Fibroblast of lung (primary cell): Measurements from ENCODE around the gene COLEC11. TPM values are rescaled to one million over a fixed set of nuclear protein-coding genes. Genes with fewer than 3 reads are reported as not detected.

Experiments used
- DNase-seq, 2 donors: peaks; one replicate each; pipeline versions ENCODE4 v3.0.0 to v3.0.0-alpha.2; 2010; ENCODE audit warnings: low read depth in 2 of 2
- H2AFZ ChIP-seq: 2 replicates; pipeline ENCODE4 v1.5.1; 2012; ENCODE audit warnings: low read length, control low read depth, inconsistent platforms
- H3K27ac ChIP-seq: 2 replicates; pipeline ENCODE4 v1.5.1; 2011; ENCODE audit warnings: low read length, control low read depth; ENCODE audit not compliant: insufficient read depth
- H3K27me3 ChIP-seq: 2 replicates; pipeline ENCODE4 v1.5.1; 2011; ENCODE audit warnings: mild to moderate bottlenecking, low read length; ENCODE audit not compliant: control insufficient read depth, insufficient read depth
- H3K36me3 ChIP-seq: 2 replicates; pipeline ENCODE4 v1.5.1; 2011; ENCODE audit warnings: low read length; ENCODE audit not compliant: control insufficient read depth, insufficient read depth
- H3K4me1 ChIP-seq: 2 replicates; pipeline ENCODE4 v1.5.1; 2011; ENCODE audit warnings: low read length; ENCODE audit not compliant: control insufficient read depth, insufficient read depth; ENCODE audit errors: extremely low read depth
- H3K4me2 ChIP-seq: 2 replicates; pipeline ENCODE4 v1.5.1; 2011; ENCODE audit warnings: low read length, control low read depth; ENCODE audit not compliant: insufficient read depth; ENCODE audit errors: extremely low read depth
- H3K4me3 ChIP-seq, 4 experiments: fragments of 200-600 bp in 1 of 4; sonication (generic) in 1 of 4; replicated peaks in 1 of 4; 2 replicates each; pipeline ENCODE4 v1.5.1; 2011 to 2016; ENCODE audit warnings: low read length in 4 of 4, low read depth in 3 of 4, mild to moderate bottlenecking in 3 of 4, control low read depth in 2 of 4, inconsistent platforms in 1 of 4, mixed read lengths in 1 of 4; ENCODE audit not compliant: insufficient read depth in 1 of 4; ENCODE audit errors: control extremely low read depth in 1 of 4
- H3K79me2 ChIP-seq: 2 replicates; pipeline ENCODE4 v1.5.1; 2012; ENCODE audit warnings: mild to moderate bottlenecking, low read length, inconsistent platforms; ENCODE audit not compliant: control insufficient read depth, insufficient read depth
- H3K9ac ChIP-seq: 2 replicates; pipeline ENCODE4 v1.5.1; 2011; ENCODE audit warnings: mild to moderate bottlenecking, low read length, control low read depth; ENCODE audit not compliant: insufficient read depth
- H3K9me3 ChIP-seq: 2 replicates; pipeline ENCODE4 v1.5.1; 2012; ENCODE audit warnings: low read depth, low read length; ENCODE audit not compliant: control insufficient read depth, insufficient read depth
- H4K20me1 ChIP-seq: 2 replicates; pipeline ENCODE4 v1.5.1; 2011; ENCODE audit warnings: low read length; ENCODE audit not compliant: control insufficient read depth, insufficient read depth; ENCODE audit errors: extremely low read depth
- CTCF ChIP-seq, 2 donors: IDR thresholded peaks in 1 of 2; conservative IDR thresholded peaks in 1 of 2; 1 replicate in 1 of 2; 2 replicates in 1 of 2; pipeline ENCODE4 v1.5.1; 2011 to 2012; ENCODE audit warnings: low read length in 2 of 2, control low read depth in 1 of 2, inconsistent platforms in 1 of 2, low read depth in 1 of 2, mild to moderate bottlenecking in 1 of 2
- EZH2 ChIP-seq: IDR thresholded peaks from 2 replicates; pipeline ENCODE4 v1.5.1; 2012; ENCODE audit warnings: low read length, control low read depth, mild to moderate bottlenecking; ENCODE audit errors: missing control alignments
- polyA plus RNA-seq, 2 donors: library from polyadenylated mRNA; depleted of rRNA in 1 of 2; stranded (reverse) in 1 of 2; unstranded in 1 of 2; fragments of >200 nt; gene quantifications; 2 replicates each; pipeline ENCODE4 v1.2.1, GENCODE V29; 2011 to 2012; ENCODE audit warnings: missing spikeins in 1 of 2
- total RNA-seq: library from RNA; depleted of rRNA; stranded (reverse); fragments of >200 nt; gene quantifications from 2 replicates; pipeline ENCODE4 v1.2.1, GENCODE V29; 2014

The COLEC11 gene
- total and polyA plus RNA-seq, 2 donors (not counting 1 experiment from before 2014, with no cell fraction given) = 0.30 to 0.83 TPM

GRCh38 chr2:3571284-3571683, 23.6 kb upstream of the COLEC11 start:
- Histone ChIP-seq H3K79me2 (peaks cover 12% of the 10 kb centered on the region), H3K4me1 (no peaks in the 10 kb centered on the region), H3K4me2 (no peak overlapping the region), H3K27ac (no peak overlapping the region), H3K9me3 (no peaks in the 10 kb centered on the region), H3K36me3 (peaks cover 2% of the 10 kb centered on the region), H2AFZ (no peak overlapping the region), H3K9ac (no peak overlapping the region), H4K20me1 (no peaks in the 10 kb centered on the region), H3K4me3 (no peak overlapping the region), H3K27me3 (no peaks in the 10 kb centered on the region)
- TF ChIP-seq EZH2 (no peak), CTCF (conservative IDR thresholded peaks at IDR 0.05 in 1 of 2, IDR thresholded peaks at IDR 0.05 in 1 of 2; ENCODE audit: low read depth in 1 of 2, low read length in 2 of 2) (no peak)
- peak; percentile 47 to 93 for DNase-seq

GRCh38 chr2:3572620-3573019, 22.3 kb upstream of the COLEC11 start:
- H3K4me2 ChIP-seq = no peak overlapping the region
- H4K20me1 ChIP-seq = no peaks in the 10 kb centered on the region
- no peak overlapping the region for H3K4me3 ChIP-seq
- peaks cover 2% of the 10 kb centered on the region for H3K36me3 ChIP-seq
- H3K9ac ChIP-seq = no peak overlapping the region
- H3K27me3 ChIP-seq = no peaks in the 10 kb centered on the region
- H3K9me3 ChIP-seq = no peaks in the 10 kb centered on the region
- H2AFZ ChIP-seq = no peak overlapping the region
- H3K4me1 ChIP-seq = no peaks in the 10 kb centered on the region
- no peak overlapping the region for H3K27ac ChIP-seq
- no peak for DNase-seq
- TF ChIP-seq CTCF (conservative IDR thresholded peaks at IDR 0.05 in 1 of 2, IDR thresholded peaks at IDR 0.05 in 1 of 2; ENCODE audit: low read depth in 1 of 2, low read length in 2 of 2) (no peak), EZH2 (no peak)
- peaks cover 24% of the 10 kb centered on the region for H3K79me2 ChIP-seq

- Histone ChIP-seq H3K4me3 (no peak overlapping the region), H3K27ac (no peak overlapping the region), H3K4me2 (no peak overlapping the region), H3K79me2 (peaks cover 39% of the 10 kb centered on the region), H3K36me3 (peaks cover 6% of the 10 kb centered on the region), H3K9ac (no peak overlapping the region), H3K9me3 (no peaks in the 10 kb centered on the region), H4K20me1 (no peaks in the 10 kb centered on the region), H3K4me1 (peaks cover 2% of the 10 kb centered on the region), H3K27me3 (no peaks in the 10 kb centered on the region), H2AFZ (no peak overlapping the region)
- DNase-seq = no peak
- TF ChIP-seq CTCF (conservative IDR thresholded peaks at IDR 0.05 in 1 of 2, IDR thresholded peaks at IDR 0.05 in 1 of 2; ENCODE audit: low read depth in 1 of 2, low read length in 2 of 2) (no peak), EZH2 (no peak)
These were observed 20.8 kb upstream of the COLEC11 start for GRCh38 chr2:3574155-3574554.
